ENCODE data around the gene ETV7.

DNA sequence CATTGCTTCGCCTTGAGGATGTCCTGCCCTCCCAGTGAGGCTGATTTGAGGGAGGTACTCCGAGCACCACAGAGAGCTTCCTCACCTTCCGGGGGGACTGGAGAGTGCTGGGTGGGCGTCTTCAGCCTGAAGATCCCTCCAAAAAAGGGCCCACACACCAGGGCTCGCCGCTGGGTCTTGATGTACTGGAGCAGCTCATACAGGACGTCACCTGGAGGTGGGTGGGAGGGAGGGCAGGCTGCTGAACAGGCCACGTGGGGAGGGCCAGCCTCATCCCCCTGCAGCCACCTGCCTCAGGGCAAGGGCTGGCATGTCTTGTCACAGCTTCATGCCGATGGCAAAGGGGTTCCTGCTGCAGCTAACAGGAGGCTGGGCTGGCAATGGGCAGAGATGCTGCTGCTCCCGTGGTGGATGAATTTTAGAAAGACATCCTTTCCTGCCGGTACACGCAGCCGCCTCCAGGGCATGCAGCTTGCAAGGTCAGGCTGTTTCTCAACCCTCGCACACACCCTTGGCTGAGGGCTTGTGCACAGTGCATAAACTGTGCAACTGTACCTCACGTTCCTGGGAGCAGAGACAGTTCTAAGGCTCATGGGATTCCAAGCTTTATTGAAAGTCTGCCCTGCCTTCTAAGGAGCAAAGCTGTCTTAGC lies 14.0 kb downstream of the ETV7 start:
- TF ChIP-seq POLR2A (IDR thresholded peaks at IDR 0.05) (no peak), POLR2AphosphoS5 (IDR thresholded peaks at IDR 0.05) (no peak)
- TF ChIP-seq, protein P1, sequence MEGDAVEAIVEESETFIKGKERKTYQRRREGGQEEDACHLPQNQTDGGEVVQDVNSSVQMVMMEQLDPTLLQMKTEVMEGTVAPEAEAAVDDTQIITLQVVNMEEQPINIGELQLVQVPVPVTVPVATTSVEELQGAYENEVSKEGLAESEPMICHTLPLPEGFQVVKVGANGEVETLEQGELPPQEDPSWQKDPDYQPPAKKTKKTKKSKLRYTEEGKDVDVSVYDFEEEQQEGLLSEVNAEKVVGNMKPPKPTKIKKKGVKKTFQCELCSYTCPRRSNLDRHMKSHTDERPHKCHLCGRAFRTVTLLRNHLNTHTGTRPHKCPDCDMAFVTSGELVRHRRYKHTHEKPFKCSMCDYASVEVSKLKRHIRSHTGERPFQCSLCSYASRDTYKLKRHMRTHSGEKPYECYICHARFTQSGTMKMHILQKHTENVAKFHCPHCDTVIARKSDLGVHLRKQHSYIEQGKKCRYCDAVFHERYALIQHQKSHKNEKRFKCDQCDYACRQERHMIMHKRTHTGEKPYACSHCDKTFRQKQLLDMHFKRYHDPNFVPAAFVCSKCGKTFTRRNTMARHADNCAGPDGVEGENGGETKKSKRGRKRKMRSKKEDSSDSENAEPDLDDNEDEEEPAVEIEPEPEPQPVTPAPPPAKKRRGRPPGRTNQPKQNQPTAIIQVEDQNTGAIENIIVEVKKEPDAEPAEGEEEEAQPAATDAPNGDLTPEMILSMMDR (IDR thresholded peaks at IDR 0.05), result no peak

Data from breast epithelium (tissue), 3 donors.